ENCODE measurements around the gene GNAT3.

Gene GNAT3

GRCh38 chr7:80511964-80512363, at the start of gene GNAT3:
Gene GNAT3, minus strand, starts transcription at chr7:80512064. Its CDS starts 138 bp downstream, at chr7:80511926.
- DNase-seq (ENCODE audit: extremely low spot score, insufficient read length, low read depth) (no peak), FAIRE-seq (no peak)

- FAIRE-seq: no peak
- DNase-seq (ENCODE audit: extremely low spot score, insufficient read length, low read depth): no peak
Observed at GRCh38 chr7:80558116-80558515, 46.3 kb upstream of the GNAT3 start.

GRCh38 chr7:80552031-80552694, 40.3 kb upstream of the GNAT3 start:
- FAIRE-seq (no peak), DNase-seq (ENCODE audit: extremely low spot score, insufficient read length, low read depth) (no peak)

GRCh38 chr7:80550005-80550404, 38.1 kb upstream of the GNAT3 start:
- FAIRE-seq (no peak), DNase-seq (ENCODE audit: extremely low spot score, insufficient read length, low read depth) (no peak)

GRCh38 chr7:80548840-80549530, 37.1 kb upstream of the GNAT3 start:
- DNase-seq (ENCODE audit: extremely low spot score, insufficient read length, low read depth): no peak
- no peak for FAIRE-seq

- no peak for FAIRE-seq
- no peak for DNase-seq (ENCODE audit: extremely low spot score, insufficient read length, low read depth)
Observed at GRCh38 chr7:80542398-80542797, 30.5 kb upstream of the GNAT3 start.

- no peak for FAIRE-seq
- DNase-seq (ENCODE audit: extremely low spot score, insufficient read length, low read depth): no peak
Observed at GRCh38 chr7:80540836-80541235, 29.0 kb upstream of the GNAT3 start.

- FAIRE-seq (no peak), DNase-seq (ENCODE audit: extremely low spot score, insufficient read length, low read depth) (no peak)
Observed at GRCh38 chr7:80537091-80537490, 25.2 kb upstream of the GNAT3 start.

GRCh38 chr7:80536426-80536825, 24.6 kb upstream of the GNAT3 start:
- DNase-seq (ENCODE audit: extremely low spot score, insufficient read length, low read depth): no peak
- FAIRE-seq: no peak

- FAIRE-seq: no peak
- no peak for DNase-seq (ENCODE audit: extremely low spot score, insufficient read length, low read depth)
Observed at GRCh38 chr7:80533287-80533686, 21.4 kb upstream of the GNAT3 start.

GRCh38 chr7:80532153-80532552, 20.3 kb upstream of the GNAT3 start:
- DNase-seq (ENCODE audit: extremely low spot score, insufficient read length, low read depth) (no peak), FAIRE-seq (no peak)

- FAIRE-seq (no peak), DNase-seq (ENCODE audit: extremely low spot score, insufficient read length, low read depth) (no peak)
Observed at GRCh38 chr7:80530136-80530535, 18.3 kb upstream of the GNAT3 start.

GRCh38 chr7:80529362-80529761, 17.5 kb upstream of the GNAT3 start:
- no peak for FAIRE-seq
- DNase-seq (ENCODE audit: extremely low spot score, insufficient read length, low read depth): no peak

GRCh38 chr7:80528689-80529088, 16.8 kb upstream of the GNAT3 start:
- FAIRE-seq: no peak
- no peak for DNase-seq (ENCODE audit: extremely low spot score, insufficient read length, low read depth)

GRCh38 chr7:80526472-80526871, 14.6 kb upstream of the GNAT3 start:
- FAIRE-seq: no peak
- no peak for DNase-seq (ENCODE audit: extremely low spot score, insufficient read length, low read depth)

GRCh38 chr7:80524693-80525092, 12.8 kb upstream of the GNAT3 start:
- no peak for FAIRE-seq
- DNase-seq (ENCODE audit: extremely low spot score, insufficient read length, low read depth): no peak

GRCh38 chr7:80521809-80522208, 9.9 kb upstream of the GNAT3 start:
- FAIRE-seq: no peak

GRCh38 chr7:80520199-80520598, 8.3 kb upstream of the GNAT3 start:
- no peak for FAIRE-seq
- DNase-seq (ENCODE audit: extremely low spot score, insufficient read length, low read depth): no peak

More at GRCh38 chr7:80521809-80522208, 9.9 kb upstream of the GNAT3 start:
- DNase-seq (ENCODE audit: extremely low spot score, insufficient read length, low read depth): no peak

- DNase-seq (ENCODE audit: extremely low spot score, insufficient read length, low read depth) (no peak), FAIRE-seq (no peak)
Observed at GRCh38 chr7:80517282-80517747, 5.5 kb upstream of the GNAT3 start.

- no peak for DNase-seq (ENCODE audit: extremely low spot score, insufficient read length, low read depth)
Observed at GRCh38 chr7:80515298-80515697, 3.4 kb upstream of the GNAT3 start.

GRCh38 chr7:80510021-80510420, 1.8 kb downstream of the GNAT3 start:
- FAIRE-seq (no peak), DNase-seq (ENCODE audit: extremely low spot score, insufficient read length, low read depth) (no peak)

More at GRCh38 chr7:80515298-80515697, 3.4 kb upstream of the GNAT3 start:
- FAIRE-seq: no peak

GRCh38 chr7:80508440-80508839, 3.4 kb downstream of the GNAT3 start:
- no peak for FAIRE-seq
- no peak for DNase-seq (ENCODE audit: extremely low spot score, insufficient read length, low read depth)
